ENCODE data around the gene MRPL43.

The MRPL43 gene

GRCh38 chr10:100962351-100963080 is 24.8 kb downstream of the MRPL43 start:
- no peak for DNase-seq

GRCh38 chr10:100960251-100960650 is 27.0 kb downstream of the MRPL43 start:
- no peak for DNase-seq

GRCh38 chr10:100948916-100949315 is 38.4 kb downstream of the MRPL43 start:
- no peak for DNase-seq

- DNase-seq = no peak
Observed at GRCh38 chr10:100945754-100946153, 41.5 kb downstream of the MRPL43 start.

GRCh38 chr10:100943508-100943907 is 43.8 kb downstream of the MRPL43 start:
- DNase-seq = no peak

GRCh38 chr10:100942229-100942628 is 45.1 kb downstream of the MRPL43 start:
- no peak for DNase-seq

GRCh38 chr10:100939763-100940344 is 47.4 kb downstream of the MRPL43 start:
- no peak for DNase-seq

All from NCI-H774 (cell line).